Measurements from ENCODE around the gene CD80.

- no peak for TF ChIP-seq POLR2AphosphoS5 (IDR thresholded peaks at IDR 0.05; ENCODE audit: borderline replicate concordance, low read depth, low read length)
- no peak for TF ChIP-seq FOXP2 (optimal IDR thresholded peaks at IDR 0.05; ENCODE audit: control extremely low read depth, extremely low read length, insufficient read depth)
- no peak for TF ChIP-seq EZH2 (IDR thresholded peaks at IDR 0.05)
Measured at GRCh38 chr3:119555929-119556328, 3.5 kb downstream of the CD80 start.

Measured in SK-N-MC (cell line).